Mesenchymal stem cell (in vitro differentiated cells and primary cell): ENCODE data around the gene TTC3. TPM values are rescaled to one million over a fixed set of nuclear protein-coding genes. Genes with fewer than 3 reads are reported as not detected.

Experiments
- DNase-seq: peaks from one replicate; pipeline ENCODE4 v3.0.0-alpha.2; 2013
- H2AFZ ChIP-seq: one replicate; pipeline ENCODE4 v1.6.1; 2013; ENCODE audit warnings: low read depth, mild to moderate bottlenecking, control low read depth, inconsistent platforms, low read length, moderate library complexity
- H2AK5ac ChIP-seq: 2 replicates; pipeline ENCODE4 v1.6.1; 2013; ENCODE audit warnings: low read length, moderate library complexity, mild to moderate bottlenecking, inconsistent platforms; ENCODE audit not compliant: severe bottlenecking
- H2BK120ac ChIP-seq: one replicate; pipeline ENCODE4 v1.6.1; 2013; ENCODE audit warnings: low read depth, mild to moderate bottlenecking, inconsistent platforms, low read length, moderate library complexity
- H2BK12ac ChIP-seq, 2 experiments: one replicate each; pipeline ENCODE4 v1.6.1; 2013; ENCODE audit warnings: inconsistent platforms in 2 of 2, low read length in 2 of 2, mild to moderate bottlenecking in 2 of 2, moderate library complexity in 2 of 2, control low read depth in 1 of 2
- H2BK15ac ChIP-seq: one replicate; pipeline ENCODE4 v1.6.1; 2013; ENCODE audit warnings: mild to moderate bottlenecking, low read depth, inconsistent platforms; ENCODE audit not compliant: poor library complexity, severe bottlenecking
- H2BK5ac ChIP-seq: 2 replicates; pipeline ENCODE4 v1.6.1; 2013; ENCODE audit warnings: low read depth, mild to moderate bottlenecking, low read length, control low read depth, inconsistent platforms; ENCODE audit not compliant: poor library complexity, severe bottlenecking
- H3K14ac ChIP-seq, 2 experiments: one replicate each; pipeline ENCODE4 v1.6.1; 2013; ENCODE audit warnings: inconsistent platforms in 2 of 2, low read length in 2 of 2, control low read depth in 1 of 2, mild to moderate bottlenecking in 1 of 2, moderate library complexity in 1 of 2
- H3K18ac ChIP-seq, 2 experiments: one replicate each; pipeline ENCODE4 v1.6.1; 2013; ENCODE audit warnings: inconsistent platforms in 2 of 2, low read length in 2 of 2, control low read depth in 1 of 2, low read depth in 1 of 2, mild to moderate bottlenecking in 1 of 2
- H3K23ac ChIP-seq, 2 experiments: one replicate each; pipeline ENCODE4 v1.6.1; 2013; ENCODE audit warnings: inconsistent platforms in 2 of 2, low read length in 2 of 2, mild to moderate bottlenecking in 2 of 2, moderate library complexity in 2 of 2, control low read depth in 1 of 2
- H3K27ac ChIP-seq: 2 replicates; pipeline ENCODE4 v1.5.1; 2013; ENCODE audit warnings: mild to moderate bottlenecking, moderate library complexity, low read length, control low read depth, inconsistent platforms; ENCODE audit not compliant: poor library complexity, severe bottlenecking
- H3K27me3 ChIP-seq, 2 experiments: 2 replicates each; pipeline versions ENCODE4 v1.6.1 to v1.7.0; 2013; ENCODE audit warnings: low read length in 2 of 2, mild to moderate bottlenecking in 2 of 2, moderate library complexity in 2 of 2, control low read depth in 1 of 2, inconsistent platforms in 1 of 2; ENCODE audit not compliant: control insufficient read depth in 1 of 2, insufficient read depth in 1 of 2
- H3K36me3 ChIP-seq, 2 experiments: 2 replicates each; pipeline versions ENCODE4 v1.6.1 to v1.7.0; 2013; ENCODE audit warnings: low read length in 2 of 2, control low read depth in 1 of 2, inconsistent platforms in 1 of 2, low read depth in 1 of 2, mild to moderate bottlenecking in 1 of 2; ENCODE audit not compliant: insufficient read depth in 2 of 2, control insufficient read depth in 1 of 2
- H3K4ac ChIP-seq, 2 experiments: one replicate each; pipeline ENCODE4 v1.6.1; 2013; ENCODE audit warnings: inconsistent platforms in 2 of 2, low read length in 2 of 2, mild to moderate bottlenecking in 2 of 2, moderate library complexity in 2 of 2, control low read depth in 1 of 2, low read depth in 1 of 2
- H3K4me1 ChIP-seq: 2 replicates; pipeline ENCODE4 v1.6.1; 2013; ENCODE audit warnings: low read depth, low read length, control low read depth; ENCODE audit not compliant: control insufficient read depth, insufficient read depth
- H3K4me2 ChIP-seq: 2 replicates; pipeline ENCODE4 v1.6.1; 2013; ENCODE audit warnings: low read length, mild to moderate bottlenecking, inconsistent platforms; ENCODE audit not compliant: poor library complexity, severe bottlenecking
- H3K4me3 ChIP-seq, 2 experiments: 2 replicates each; pipeline versions ENCODE4 v1.5.1 to v1.7.0; 2013; ENCODE audit warnings: low read length in 2 of 2, mild to moderate bottlenecking in 2 of 2, control low read depth in 1 of 2, low read depth in 1 of 2; ENCODE audit not compliant: insufficient read depth in 1 of 2
- H3K79me1 ChIP-seq: replicated peaks from 2 replicates; pipeline ENCODE4 v1.6.1; 2013; ENCODE audit warnings: mild to moderate bottlenecking, control low read depth, low read length, inconsistent platforms; ENCODE audit not compliant: poor library complexity, severe bottlenecking
- H3K9ac ChIP-seq: 2 replicates; pipeline ENCODE4 v1.7.0; 2013; ENCODE audit warnings: mild to moderate bottlenecking, low read length, moderate library complexity
- H3K9me3 ChIP-seq: 2 replicates; pipeline ENCODE4 v1.7.0; 2013; ENCODE audit warnings: mild to moderate bottlenecking, low read length; ENCODE audit not compliant: control insufficient read depth
- H4K8ac ChIP-seq: one replicate; pipeline ENCODE4 v1.6.1; 2013; ENCODE audit warnings: inconsistent platforms, mild to moderate bottlenecking, low read length, moderate library complexity
- H4K91ac ChIP-seq: one replicate; pipeline ENCODE4 v1.6.1; 2013; ENCODE audit warnings: mild to moderate bottlenecking, low read length, inconsistent platforms
- WGBS: methylation state at CpG from one replicate; pipeline ENCODE4 v1.1.7; 2013; ENCODE audit warnings: mixed read lengths; 5-methylcytosine and 5-hydroxymethylcytosine counted together
- small RNA-seq: library from polyadenylated mRNA; stranded (forward); fragments of <200 nt; extraction: miRNeasy Mini kit (QIAGEN cat#:217004); gene quantifications from one replicate; pipeline ENCODE3, GENCODE V24; 2013; ENCODE audit warnings: low read depth

The TTC3 gene

DNA sequence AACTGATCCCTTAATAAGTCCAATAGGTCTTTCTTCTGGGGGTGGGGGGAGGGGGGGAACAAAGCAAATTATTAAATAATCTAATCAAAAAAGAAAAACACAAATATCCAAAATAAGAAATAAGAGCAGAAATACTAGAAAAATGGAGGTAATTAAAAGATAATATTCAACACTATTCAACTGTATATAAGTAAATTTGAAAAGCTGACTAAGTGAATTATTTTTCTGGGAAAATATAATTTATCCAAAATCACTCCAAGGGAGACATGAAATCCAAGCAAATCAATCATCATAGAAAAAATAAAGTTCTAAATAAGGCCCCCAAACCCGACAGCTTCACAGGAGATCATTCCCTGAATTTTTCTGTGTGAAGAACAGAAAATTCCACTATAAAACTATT is 175.2 kb downstream of the TTC3 start:
- Histone ChIP-seq H3K23ac (no peak overlapping the region), H2BK5ac (no peak overlapping the region), H3K14ac (no peak overlapping the region), H3K4me2 (no peak overlapping the region), H4K91ac (no peak overlapping the region), H2AFZ (no peak overlapping the region), H4K8ac (no peak overlapping the region), H3K9ac (no peak overlapping the region), H2AK5ac (no peak overlapping the region), H3K18ac (no peak overlapping the region), H3K27me3 (no peaks in the 10 kb centered on the region), H3K79me1 (peaks cover 32% of the 10 kb centered on the region), H2BK15ac (no peak overlapping the region), H3K36me3 (peaks cover under 1 to 12% of the 10 kb centered on the region in 2 experiments), H3K4me1 (peaks cover 7% of the 10 kb centered on the region), H3K4me3 (no peak overlapping the region), H2BK12ac (no peak overlapping the region), H3K4ac (no peak overlapping the region), H2BK120ac (no peak overlapping the region), H3K27ac (no peak overlapping the region), H3K9me3 (no peaks in the 10 kb centered on the region)
- DNase-seq: no peak
- 100% methylated on average over 1 of the region's 1 CpG for WGBS

DNA sequence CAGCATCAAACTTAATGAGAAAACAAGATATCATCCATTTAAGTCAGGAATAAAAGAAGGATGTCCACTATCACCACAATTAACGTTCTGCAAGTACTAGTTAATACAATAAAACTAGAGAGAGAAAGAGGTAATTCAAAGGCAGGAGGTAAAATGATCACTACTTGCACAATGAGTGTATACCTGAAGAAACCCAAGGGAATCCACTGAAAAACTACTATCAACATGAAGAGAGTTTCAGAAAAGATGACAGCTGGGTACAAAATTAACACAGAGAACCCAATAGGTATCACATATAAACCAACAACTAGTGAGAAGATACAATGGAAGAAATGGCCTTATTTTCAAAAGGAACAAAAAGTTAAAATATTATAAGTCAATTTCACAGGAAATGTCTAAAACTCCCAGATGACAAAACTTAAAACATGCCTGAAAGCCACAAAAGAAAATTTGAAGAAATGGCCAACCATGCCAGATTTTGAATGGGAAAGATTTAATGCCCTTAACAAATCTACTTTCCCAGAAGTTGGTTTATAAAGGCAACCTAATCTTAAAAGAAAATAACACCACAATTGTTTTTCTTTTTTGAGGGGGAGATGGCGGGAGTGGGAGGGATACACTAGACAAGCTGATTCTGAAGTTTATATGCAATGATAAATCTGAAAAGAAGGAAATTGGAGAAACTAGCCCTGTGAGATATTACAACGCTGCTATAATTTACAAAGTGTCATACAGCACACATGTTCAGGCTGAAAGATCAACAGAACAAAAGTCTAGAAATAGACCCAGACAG is 176.3 kb downstream of the TTC3 start:
- no peak overlapping the region for H3K14ac ChIP-seq
- no peak overlapping the region for H2AFZ ChIP-seq
- DNase-seq: no peak
- H3K79me1 ChIP-seq: peaks cover 26% of the 10 kb centered on the region
- H4K91ac ChIP-seq: no peak overlapping the region
- no peak overlapping the region for H4K8ac ChIP-seq
- no peak overlapping the region for H3K4me3 ChIP-seq
- H3K27me3 ChIP-seq: no peaks in the 10 kb centered on the region
- no peak overlapping the region for H2BK15ac ChIP-seq
- no peak overlapping the region for H3K27ac ChIP-seq
- no peak overlapping the region for H3K4me2 ChIP-seq
- H3K9me3 ChIP-seq: no peaks in the 10 kb centered on the region
- H2BK12ac ChIP-seq: no peak overlapping the region
- H2BK5ac ChIP-seq: no peak overlapping the region
- H3K36me3 ChIP-seq: peaks cover 0 to 6% of the 10 kb centered on the region in 2 experiments
- no peak overlapping the region for H3K23ac ChIP-seq
- H3K4me1 ChIP-seq: peaks cover 5% of the 10 kb centered on the region
- no peak overlapping the region for H3K18ac ChIP-seq
- no peak overlapping the region for H3K4ac ChIP-seq
- no CpG with 5 or more reads among the region's 3 CpGs for WGBS
- no peak overlapping the region for H3K9ac ChIP-seq
- no peak overlapping the region for H2AK5ac ChIP-seq
- H2BK120ac ChIP-seq: no peak overlapping the region

DNA sequence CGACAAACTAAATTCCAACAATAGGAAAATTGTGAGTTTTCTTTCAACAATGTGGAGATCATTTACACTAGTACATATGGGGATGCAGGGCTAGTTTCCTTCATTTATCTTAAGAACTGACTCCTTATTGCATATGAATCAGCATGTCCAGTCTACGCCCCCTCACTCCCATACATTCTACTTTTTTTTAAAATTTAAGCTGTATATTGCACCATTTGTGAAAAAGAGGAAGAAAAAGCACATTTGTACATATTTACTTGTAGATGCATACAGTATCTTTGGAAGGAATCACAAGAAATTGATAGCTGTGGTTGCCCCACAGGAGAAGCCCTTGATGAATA is 178.2 kb downstream of the TTC3 start:
- Histone ChIP-seq H2BK15ac (no peak overlapping the region), H2BK120ac (no peak overlapping the region), H3K9ac (no peak overlapping the region), H4K8ac (no peak overlapping the region), H3K9me3 (no peaks in the 10 kb centered on the region), H3K4me3 (no peak overlapping the region), H3K27me3 (no peaks in the 10 kb centered on the region), H3K18ac (no peak overlapping the region), H2BK12ac (no peak overlapping the region), H3K27ac (no peak overlapping the region), H2AFZ (no peak overlapping the region), H3K36me3 (no peaks in the 10 kb centered on the region), H3K79me1 (peaks cover 27% of the 10 kb centered on the region), H4K91ac (no peak overlapping the region), H2BK5ac (no peak overlapping the region), H3K14ac (no peak overlapping the region), H3K23ac (no peak overlapping the region), H2AK5ac (no peak overlapping the region), H3K4ac (no peak overlapping the region), H3K4me2 (no peak overlapping the region), H3K4me1 (no peaks in the 10 kb centered on the region)
- DNase-seq: no peak
- WGBS: no CpG with 5 or more reads among the region's 2 CpGs

Small RNAs within 50 kb of the gene (small RNA-seq; reads per million reads assigned to genes)
- gene RN7SL678P: not detected
- gene RNU6-696P: not detected
